Tibial nerve (tissue), 4 donors: ENCODE measurements around the gene DNAJC5. TPM values are rescaled to one million over a fixed set of nuclear protein-coding genes. Genes with fewer than 3 reads are reported as not detected.

ENCODE experiments used
- DNase-seq, 2 donors: peaks; one replicate each; pipeline ENCODE4 v3.0.0-alpha.2; 2019; ENCODE audit warnings: low spot score in 2 of 2
- H3K27ac ChIP-seq, 4 donors: fragments of 200-600 bp; sonication (generic) in 3 of 4; one replicate each; pipeline ENCODE4 v1.5.1; 2017 to 2019; ENCODE audit warnings: mild to moderate bottlenecking in 1 of 4
- H3K27me3 ChIP-seq, 2 donors: fragments of 200-600 bp; sonication (generic) in 1 of 2; one replicate each; pipeline versions ENCODE4 v1.5.1 to v1.6.0; 2017 to 2019
- H3K36me3 ChIP-seq, 3 donors: fragments of 200-600 bp; sonication (generic); one replicate each; pipeline ENCODE4 v1.5.1; 2018 to 2019
- H3K4me1 ChIP-seq, 4 donors: fragments of 200-600 bp; sonication (generic) in 3 of 4; one replicate each; pipeline ENCODE4 v1.5.1; 2017 to 2019
- H3K4me3 ChIP-seq, 4 donors: fragments of 200-600 bp; sonication (generic) in 3 of 4; one replicate each; pipeline ENCODE4 v1.5.1; 2017 to 2019; ENCODE audit warnings: mild to moderate bottlenecking in 1 of 4, moderate library complexity in 1 of 4
- H3K9me3 ChIP-seq, 4 donors: fragments of 200-600 bp; sonication (generic) in 3 of 4; one replicate each; pipeline ENCODE4 v1.5.1; 2017 to 2019
- EP300 ChIP-seq, 2 donors: sonication (generic); formaldehyde crosslinking; IDR thresholded peaks; one replicate each; pipeline ENCODE4 v1.6.1; 2017; ENCODE audit warnings: antibody characterized with exemption in 2 of 2, mild to moderate bottlenecking in 1 of 2
- POLR2A ChIP-seq, 2 donors: fragments of 450-650 bp; IDR thresholded peaks; one replicate each; pipeline ENCODE4 v1.6.1; 2017; ENCODE audit warnings: antibody characterized with exemption in 2 of 2, mild to moderate bottlenecking in 2 of 2, moderate library complexity in 2 of 2
- WGBS, 2 donors: methylation state at CpG; one replicate each; pipeline ENCODE4 v1.1.5; 2018; 5-methylcytosine and 5-hydroxymethylcytosine counted together
- total RNA-seq, 4 donors: library from RNA; depleted of rRNA; stranded (reverse); fragments of >200 nt; gene quantifications; one replicate each; pipeline ENCODE4 v1.1.0, GENCODE V29; 2016
- TF ChIP-seq, protein P1 (sequence below), 5 experiments: fragments of 200-600 bp in 3 of 5; fragments of 450-650 bp in 2 of 5; sonication (generic) in 3 of 5; IDR thresholded peaks; one replicate each; pipeline ENCODE4 v1.5.1; 2016 to 2019; ENCODE audit warnings: antibody characterized with exemption in 5 of 5, mild to moderate bottlenecking in 3 of 5, moderate library complexity in 2 of 5

DNAJC5 gene
- total RNA-seq, 4 donors from 2014 or later = 30.6 to 40.2 (median 32.1) TPM

DNA sequence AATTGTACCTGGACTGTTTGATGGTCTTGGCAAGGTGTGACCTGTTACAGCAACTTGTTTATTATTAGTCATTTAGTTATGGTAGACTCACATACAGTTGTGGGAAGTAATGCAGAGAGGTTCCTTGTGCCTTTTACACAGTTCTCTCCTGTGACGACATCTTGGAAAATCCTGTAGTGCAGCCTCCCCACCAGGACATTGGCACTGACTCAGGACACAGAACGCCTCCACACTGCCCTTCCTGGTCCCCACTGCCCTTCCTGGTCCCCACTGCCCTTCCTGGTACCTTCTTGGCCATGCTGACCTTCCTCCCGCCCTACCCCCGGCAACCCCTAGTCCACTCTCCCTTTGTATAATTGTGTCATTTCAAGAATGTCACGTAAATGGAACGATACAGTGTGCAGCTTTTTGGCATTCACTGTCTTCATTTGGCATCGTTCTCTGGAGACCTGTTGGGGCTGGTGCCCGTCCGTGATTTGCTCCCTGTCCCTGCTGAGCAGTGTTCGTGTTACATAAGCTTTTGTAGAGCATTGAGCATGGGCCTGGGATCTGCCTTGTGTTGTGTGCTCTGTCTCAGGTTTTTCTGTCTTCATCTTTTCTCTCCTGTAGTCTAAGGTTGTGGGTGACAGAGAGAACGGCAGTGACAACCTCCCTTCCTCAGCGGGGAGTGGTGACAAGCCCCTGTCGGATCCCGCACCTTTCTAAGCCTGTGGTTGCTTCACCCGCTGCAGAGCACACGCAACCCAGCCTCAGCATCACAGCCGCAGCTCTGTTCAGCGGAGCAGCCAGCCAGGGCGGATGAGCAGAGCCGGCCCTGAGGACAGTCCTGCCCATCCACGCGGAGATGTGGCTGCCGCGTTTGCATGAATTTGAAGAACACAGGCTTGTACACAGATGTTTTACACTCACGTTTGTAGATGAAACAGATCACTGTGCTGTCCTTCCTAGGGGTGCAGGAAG, 5.4 kb upstream of the DNAJC5 start:
- peak overlapping the region in 1 of 4 donors; percentile 56 for H3K27ac ChIP-seq
- no peak for TF ChIP-seq EP300 (IDR thresholded peaks at IDR 0.05)
- no peak for TF ChIP-seq POLR2A (IDR thresholded peaks at IDR 0.05)
- no peak for DNase-seq
- no peaks in the 10 kb centered on the region for H3K27me3 ChIP-seq
- 86 to 88% methylated on average over 25 of the region's 25 CpGs for WGBS, 2 donors
- H3K4me1 ChIP-seq = peaks cover 0 to 9% (median 3%) of the 10 kb centered on the region in 4 donors
- no peak overlapping the region for H3K4me3 ChIP-seq
- H3K9me3 ChIP-seq = no peaks in the 10 kb centered on the region
- H3K36me3 ChIP-seq = peaks cover 0 to 80% (median 15%) of the 10 kb centered on the region in 3 donors

GRCh38 chr20:63890201-63890576, 4.7 kb upstream of the DNAJC5 start:
- H3K27ac ChIP-seq = peak overlapping the region in 1 of 4 donors; percentile 56
- no peak overlapping the region for H3K4me3 ChIP-seq
- DNase-seq = no peak
- TF ChIP-seq EP300 (IDR thresholded peaks at IDR 0.05) = no peak
- TF ChIP-seq POLR2A (IDR thresholded peaks at IDR 0.05) = no peak
- TF ChIP-seq, protein P1, sequence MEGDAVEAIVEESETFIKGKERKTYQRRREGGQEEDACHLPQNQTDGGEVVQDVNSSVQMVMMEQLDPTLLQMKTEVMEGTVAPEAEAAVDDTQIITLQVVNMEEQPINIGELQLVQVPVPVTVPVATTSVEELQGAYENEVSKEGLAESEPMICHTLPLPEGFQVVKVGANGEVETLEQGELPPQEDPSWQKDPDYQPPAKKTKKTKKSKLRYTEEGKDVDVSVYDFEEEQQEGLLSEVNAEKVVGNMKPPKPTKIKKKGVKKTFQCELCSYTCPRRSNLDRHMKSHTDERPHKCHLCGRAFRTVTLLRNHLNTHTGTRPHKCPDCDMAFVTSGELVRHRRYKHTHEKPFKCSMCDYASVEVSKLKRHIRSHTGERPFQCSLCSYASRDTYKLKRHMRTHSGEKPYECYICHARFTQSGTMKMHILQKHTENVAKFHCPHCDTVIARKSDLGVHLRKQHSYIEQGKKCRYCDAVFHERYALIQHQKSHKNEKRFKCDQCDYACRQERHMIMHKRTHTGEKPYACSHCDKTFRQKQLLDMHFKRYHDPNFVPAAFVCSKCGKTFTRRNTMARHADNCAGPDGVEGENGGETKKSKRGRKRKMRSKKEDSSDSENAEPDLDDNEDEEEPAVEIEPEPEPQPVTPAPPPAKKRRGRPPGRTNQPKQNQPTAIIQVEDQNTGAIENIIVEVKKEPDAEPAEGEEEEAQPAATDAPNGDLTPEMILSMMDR (IDR thresholded peaks at IDR 0.05) = no peak
- peaks cover 0 to 73% (median 15%) of the 10 kb centered on the region in 3 donors for H3K36me3 ChIP-seq
- 91 to 93% methylated on average over 7 of the region's 7 CpGs for WGBS, 2 donors
- no peaks in the 10 kb centered on the region for H3K27me3 ChIP-seq
- peaks cover 0 to 10% (median 4%) of the 10 kb centered on the region in 4 donors for H3K4me1 ChIP-seq
- H3K9me3 ChIP-seq = no peaks in the 10 kb centered on the region

GRCh38 chr20:63890616-63891015, 4.3 kb upstream of the DNAJC5 start:
- no peak for DNase-seq

GRCh38 chr20:63891061-63892002, 3.6 kb upstream of the DNAJC5 start:
- Histone ChIP-seq H3K9me3 (no peaks in the 10 kb centered on the region), H3K27me3 (no peaks in the 10 kb centered on the region), H3K4me3 (no peak overlapping the region), H3K27ac (peak overlapping the region in 1 of 4 donors; percentile 56), H3K36me3 (peaks cover 0 to 62% (median 15%) of the 10 kb centered on the region in 3 donors), H3K4me1 (peaks cover 0 to 16% (median 5%) of the 10 kb centered on the region in 4 donors)
- 85 to 86% methylated on average over 28 to 29 of the region's 29 CpGs for WGBS, 2 donors
- DNase-seq = no peak
- TF ChIP-seq EP300 (IDR thresholded peaks at IDR 0.05) = no peak
- TF ChIP-seq, protein P1 (IDR thresholded peaks at IDR 0.05) = no peak
- no peak for TF ChIP-seq POLR2A (IDR thresholded peaks at IDR 0.05)

More at GRCh38 chr20:63890616-63891015, 4.3 kb upstream of the DNAJC5 start:
- Histone ChIP-seq H3K4me1 (peaks cover 0 to 10% (median 4%) of the 10 kb centered on the region in 4 donors), H3K4me3 (no peak overlapping the region), H3K27ac (peak overlapping the region in 1 of 4 donors; percentile 56), H3K36me3 (peaks cover 0 to 69% (median 15%) of the 10 kb centered on the region in 3 donors), H3K9me3 (no peaks in the 10 kb centered on the region), H3K27me3 (no peaks in the 10 kb centered on the region)
- TF ChIP-seq EP300 (IDR thresholded peaks at IDR 0.05) = no peak
- no peak for TF ChIP-seq POLR2A (IDR thresholded peaks at IDR 0.05)
- TF ChIP-seq, protein P1 (IDR thresholded peaks at IDR 0.05) = no peak
- WGBS, 2 donors = 71 to 79% methylated on average over 7 of the region's 7 CpGs

- peaks cover 0 to 52% (median 11%) of the 10 kb centered on the region in 3 donors for H3K36me3 ChIP-seq
- no peak for DNase-seq
- H3K27ac ChIP-seq = no peak overlapping the region
- H3K4me3 ChIP-seq = no peak overlapping the region
- H3K27me3 ChIP-seq = no peaks in the 10 kb centered on the region
- WGBS, 2 donors = 91 to 92% methylated on average over 7 of the region's 7 CpGs
- H3K4me1 ChIP-seq = peaks cover 0 to 27% (median 13%) of the 10 kb centered on the region in 4 donors
- H3K9me3 ChIP-seq = no peaks in the 10 kb centered on the region
- TF ChIP-seq, protein P1 (IDR thresholded peaks at IDR 0.05) = no peak
- TF ChIP-seq EP300 (IDR thresholded peaks at IDR 0.05) (no peak), POLR2A (IDR thresholded peaks at IDR 0.05) (no peak)
These were observed 2.5 kb upstream of the DNAJC5 start for GRCh38 chr20:63892402-63892801.
